GM19043 (cell line): ENCODE measurements around the gene TNFAIP1.

ENCODE experiments used
- ATAC-seq: cut with Tn5 transposase; IDR thresholded peaks from one replicate; pipeline ENCODE4 v1.9.1; 2021; ENCODE audit warnings: low read depth; ENCODE audit not compliant: unreplicated experiment

Gene TNFAIP1

DNA sequence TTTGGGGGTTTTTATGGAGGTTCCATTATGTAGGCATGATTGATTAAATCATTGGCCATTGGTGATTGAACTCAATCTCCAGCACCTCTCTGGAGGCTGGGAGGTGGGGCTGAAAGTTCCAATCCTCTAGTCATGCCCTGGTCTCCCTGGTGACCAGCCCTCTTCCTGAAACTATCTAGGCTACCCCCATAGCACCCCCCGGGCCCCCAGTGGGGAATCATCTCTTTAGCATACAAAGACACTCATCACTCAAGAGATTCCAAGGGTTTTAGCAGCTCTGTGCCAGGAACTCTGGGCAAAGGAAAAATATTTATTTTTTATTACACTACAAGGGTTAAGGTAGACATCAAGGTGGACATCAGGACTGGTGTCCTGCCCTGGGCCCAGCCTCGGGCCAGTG, 59.9 kb downstream of the TNFAIP1 start:
- no peak for ATAC-seq

DNA sequence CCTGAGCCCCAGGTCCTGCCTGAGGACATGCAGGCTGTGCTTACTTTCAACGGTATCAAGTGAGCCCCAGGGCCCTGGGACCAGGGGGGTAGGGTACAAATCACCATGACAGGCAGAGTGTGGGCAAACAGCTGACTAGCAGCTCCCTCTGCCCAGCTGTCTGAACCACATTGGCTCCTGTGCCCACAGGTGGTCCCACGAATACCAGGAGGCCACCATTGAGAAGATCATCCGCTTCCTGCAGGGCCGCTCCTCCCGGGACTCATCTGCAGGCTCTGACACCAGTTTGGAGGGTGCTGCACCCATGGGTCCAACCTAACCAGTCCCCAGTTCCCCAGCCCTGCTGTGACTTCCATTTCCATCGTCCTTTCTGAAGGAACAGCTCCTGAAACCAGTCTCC, 60.4 kb downstream of the TNFAIP1 start:
- ATAC-seq = no peak
